ENCODE measurements around the gene C1QC.
A peak's percentile ranks its signal among the peaks of the same experiment; 100 is the strongest.

Gene C1QC

GRCh38 chr1:22619798-22620197, 23.6 kb upstream of the C1QC start:
- no peak overlapping the region for H3K27ac ChIP-seq
- H3K9me3 ChIP-seq (ENCODE audit: severe bottlenecking), result no peaks in the 10 kb centered on the region
- H3K4me3 ChIP-seq (ENCODE audit: low read depth, low read length), result no peak overlapping the region
- no peak for DNase-seq
- H3K27me3 ChIP-seq (ENCODE audit: insufficient read depth, low read depth, severe bottlenecking), result no peaks in the 10 kb centered on the region
- no peaks in the 10 kb centered on the region for H3K36me3 ChIP-seq
- TF ChIP-seq, protein P1, sequence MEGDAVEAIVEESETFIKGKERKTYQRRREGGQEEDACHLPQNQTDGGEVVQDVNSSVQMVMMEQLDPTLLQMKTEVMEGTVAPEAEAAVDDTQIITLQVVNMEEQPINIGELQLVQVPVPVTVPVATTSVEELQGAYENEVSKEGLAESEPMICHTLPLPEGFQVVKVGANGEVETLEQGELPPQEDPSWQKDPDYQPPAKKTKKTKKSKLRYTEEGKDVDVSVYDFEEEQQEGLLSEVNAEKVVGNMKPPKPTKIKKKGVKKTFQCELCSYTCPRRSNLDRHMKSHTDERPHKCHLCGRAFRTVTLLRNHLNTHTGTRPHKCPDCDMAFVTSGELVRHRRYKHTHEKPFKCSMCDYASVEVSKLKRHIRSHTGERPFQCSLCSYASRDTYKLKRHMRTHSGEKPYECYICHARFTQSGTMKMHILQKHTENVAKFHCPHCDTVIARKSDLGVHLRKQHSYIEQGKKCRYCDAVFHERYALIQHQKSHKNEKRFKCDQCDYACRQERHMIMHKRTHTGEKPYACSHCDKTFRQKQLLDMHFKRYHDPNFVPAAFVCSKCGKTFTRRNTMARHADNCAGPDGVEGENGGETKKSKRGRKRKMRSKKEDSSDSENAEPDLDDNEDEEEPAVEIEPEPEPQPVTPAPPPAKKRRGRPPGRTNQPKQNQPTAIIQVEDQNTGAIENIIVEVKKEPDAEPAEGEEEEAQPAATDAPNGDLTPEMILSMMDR (IDR thresholded peaks at IDR 0.05; ENCODE audit: low read depth, low read length), result no peak

DNA sequence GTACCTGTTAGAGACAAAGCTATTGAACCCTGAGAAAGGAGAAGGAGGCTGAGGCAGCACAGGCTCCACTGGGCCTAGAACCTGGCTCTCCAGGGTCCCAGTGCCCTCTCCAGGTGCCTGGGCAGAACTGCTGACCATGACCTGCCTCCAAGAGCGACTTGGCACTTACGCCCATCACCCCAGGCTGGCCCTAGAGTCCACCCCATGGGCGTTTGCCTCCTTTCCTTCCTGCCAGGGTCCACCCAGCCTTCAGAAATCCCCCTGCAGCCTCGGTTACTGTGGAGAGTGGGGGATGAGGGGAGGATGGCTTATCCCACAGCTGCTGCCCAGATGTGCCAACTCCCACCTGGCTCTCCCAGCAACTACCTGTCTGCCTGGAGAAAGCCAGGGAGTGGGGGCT, 21.7 kb upstream of the C1QC start:
- H3K27ac ChIP-seq, result no peak overlapping the region
- no peaks in the 10 kb centered on the region for H3K36me3 ChIP-seq
- no peaks in the 10 kb centered on the region for H3K9me3 ChIP-seq (ENCODE audit: severe bottlenecking)
- TF ChIP-seq, protein P1 (IDR thresholded peaks at IDR 0.05; ENCODE audit: low read depth, low read length), result peak; percentile 29; the same call in 1 of the 2 replicates
- DNase-seq, result no peak
- no peaks in the 10 kb centered on the region for H3K27me3 ChIP-seq (ENCODE audit: insufficient read depth, low read depth, severe bottlenecking)
- no peak overlapping the region for H3K4me3 ChIP-seq (ENCODE audit: low read depth, low read length)

DNA sequence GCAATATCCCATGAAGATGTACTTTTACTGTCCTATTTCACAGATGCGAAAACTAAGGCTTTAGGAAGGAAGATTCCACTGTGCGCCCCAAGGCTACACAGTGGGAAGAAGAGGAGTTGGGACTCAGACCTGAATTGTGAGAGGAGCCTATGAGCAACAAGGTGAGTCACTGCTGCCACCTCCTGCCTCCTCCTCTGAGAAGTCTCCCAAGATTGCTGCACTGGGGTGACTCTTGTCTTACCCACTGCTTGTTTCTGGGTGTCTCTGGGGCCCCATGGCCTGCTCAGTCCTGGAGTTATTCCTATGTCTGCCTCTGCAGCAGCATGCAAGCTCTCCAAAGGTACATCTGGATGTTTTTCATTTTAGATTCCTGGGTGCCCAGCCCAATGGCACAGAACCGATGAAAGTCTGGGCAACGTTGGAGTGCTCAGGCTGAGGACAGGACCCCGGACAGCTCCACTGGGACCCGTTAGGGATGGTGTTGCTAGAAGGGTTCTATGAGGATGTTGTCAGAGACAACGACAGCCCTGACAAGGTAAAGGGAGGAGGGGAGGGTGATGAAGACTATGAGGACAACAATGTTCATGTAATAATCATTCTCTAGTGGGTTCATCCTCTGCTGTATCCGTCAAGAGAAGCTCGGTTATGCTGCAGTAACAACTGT, 18.0 kb upstream of the C1QC start:
- Histone ChIP-seq H3K4me3 (ENCODE audit: low read depth, low read length) (no peak overlapping the region), H3K27me3 (ENCODE audit: insufficient read depth, low read depth, severe bottlenecking) (no peaks in the 10 kb centered on the region), H3K36me3 (no peaks in the 10 kb centered on the region), H3K9me3 (ENCODE audit: severe bottlenecking) (no peaks in the 10 kb centered on the region), H3K27ac (no peak overlapping the region; the same call in 1 of the 2 replicates)
- no peak for DNase-seq
- TF ChIP-seq, protein P1 (IDR thresholded peaks at IDR 0.05; ENCODE audit: low read depth, low read length), result no peak

DNA sequence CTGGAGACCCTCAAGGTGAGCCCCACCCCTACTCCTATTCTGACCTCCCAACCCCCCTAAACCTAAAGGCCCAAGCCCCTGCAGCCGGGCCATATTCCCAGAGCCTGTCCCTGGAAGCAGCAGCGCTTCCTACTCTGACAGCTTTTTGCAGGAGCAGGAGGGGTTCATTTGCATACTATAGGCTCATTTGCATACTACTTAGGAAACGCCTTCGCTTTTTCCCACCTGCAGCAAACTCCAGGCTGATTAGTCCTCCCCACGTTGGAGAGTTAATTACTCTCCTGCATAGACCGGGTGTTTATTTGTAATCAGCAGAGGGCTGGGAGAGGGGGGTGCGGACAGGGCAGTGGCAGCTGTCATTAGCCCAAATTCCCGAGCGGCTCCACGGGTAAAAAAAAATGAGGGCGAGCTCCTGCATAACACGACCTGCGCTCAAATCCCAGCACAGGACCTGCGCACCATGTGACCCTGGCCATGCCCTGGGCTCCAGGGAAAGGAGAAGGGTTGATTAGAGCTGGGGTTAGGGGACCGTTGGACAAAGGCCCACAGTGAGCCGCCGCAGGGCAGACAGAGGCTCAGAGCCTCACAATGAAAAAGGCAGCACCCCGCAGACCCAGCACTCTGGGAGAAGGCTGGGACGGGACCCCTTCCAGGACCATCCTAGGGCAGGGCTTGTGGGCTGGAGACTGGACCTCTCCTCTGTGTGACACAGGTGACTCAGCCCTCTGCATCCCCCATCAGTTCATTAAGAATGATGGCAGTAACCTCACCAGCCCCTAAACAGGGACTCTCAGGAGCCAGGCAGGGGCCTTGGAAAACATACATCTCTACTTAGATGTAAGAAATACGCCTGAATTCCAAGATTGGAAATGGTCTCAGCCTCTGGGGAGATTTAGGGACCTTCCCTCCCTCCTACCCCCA, 16.9 kb upstream of the C1QC start:
- H3K4me3 ChIP-seq (ENCODE audit: low read depth, low read length), result peak overlapping the region; percentile 11; the same call in 1 of the 2 replicates
- H3K27me3 ChIP-seq (ENCODE audit: insufficient read depth, low read depth, severe bottlenecking), result no peaks in the 10 kb centered on the region
- TF ChIP-seq, protein P1 (IDR thresholded peaks at IDR 0.05; ENCODE audit: low read depth, low read length), result no peak

DNA sequence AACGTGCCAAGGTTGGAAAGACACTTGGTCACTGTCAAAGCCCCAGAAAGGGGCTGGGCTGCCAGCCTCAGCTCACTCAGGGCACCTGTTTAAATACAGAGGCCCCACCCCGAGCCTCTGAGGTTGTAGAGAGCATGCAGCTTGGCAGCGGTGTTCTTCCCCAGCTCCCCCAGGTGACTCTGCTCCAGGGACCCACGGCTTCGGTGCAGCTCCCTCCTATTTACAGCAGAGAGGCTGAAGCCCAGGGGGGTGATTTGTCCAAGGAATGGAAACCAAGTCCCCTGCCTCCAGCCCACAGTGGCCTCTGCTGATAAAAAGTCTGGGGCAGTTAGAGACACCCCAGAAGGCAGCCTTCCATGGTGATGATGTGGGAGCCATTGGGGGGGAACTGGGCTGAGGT, 16.1 kb upstream of the C1QC start:
- H3K27me3 ChIP-seq (ENCODE audit: insufficient read depth, low read depth, severe bottlenecking), result no peaks in the 10 kb centered on the region
- TF ChIP-seq, protein P1 (IDR thresholded peaks at IDR 0.05; ENCODE audit: low read depth, low read length), result no peak
- DNase-seq, result no peak

More for the DNA sequence above, 16.9 kb upstream of the C1QC start:
- Histone ChIP-seq H3K36me3 (no peaks in the 10 kb centered on the region), H3K27ac (peak overlapping the region; percentile 36; the same call in 1 of the 2 replicates), H3K9me3 (ENCODE audit: severe bottlenecking) (no peaks in the 10 kb centered on the region)
- no peak for DNase-seq

More for the DNA sequence above, 16.1 kb upstream of the C1QC start:
- Histone ChIP-seq H3K36me3 (no peaks in the 10 kb centered on the region), H3K9me3 (ENCODE audit: severe bottlenecking) (no peaks in the 10 kb centered on the region), H3K4me3 (ENCODE audit: low read depth, low read length) (no peak overlapping the region), H3K27ac (no peak overlapping the region)
